Stimulated activated effector memory CD8-positive, alpha-beta T cell treated with anti-CD3 and anti-CD28 coated beads, Interleukin-12 subunit alpha, Interleukin-12 subunit beta, amount 100 ng/mL, for 72 hours (primary cell): Measurements from ENCODE around the gene NEURL1B.

Experiments used
- ATAC-seq: fragments of 150-1000 bp; cut with Tn5 transposase; 2 replicates; pipeline ENCODE4 v1.10.0; 2021
- DNase-seq, 2 donors: peaks; one replicate each; pipeline ENCODE4 v3.0.0; 2021 to 2022; ENCODE audit warnings: low spot score in 2 of 2
- H3K27ac Mint-ChIP-seq: one replicate; pipeline ENCODE4 v1.8.0; 2022; ENCODE audit warnings: mild to moderate bottlenecking, mixed read lengths
- H3K36me3 Mint-ChIP-seq: one replicate; pipeline ENCODE4 v1.8.0; 2022; ENCODE audit warnings: mild to moderate bottlenecking, mixed read lengths
- H3K4me1 Mint-ChIP-seq: one replicate; pipeline ENCODE4 v1.8.0; 2022; ENCODE audit warnings: mixed read lengths
- H3K4me3 Mint-ChIP-seq: one replicate; pipeline ENCODE4 v1.8.0; 2022; ENCODE audit warnings: mild to moderate bottlenecking, mixed read lengths
- H3K9me3 Mint-ChIP-seq: one replicate; pipeline ENCODE4 v1.8.0; 2022; ENCODE audit warnings: mixed read lengths

Gene NEURL1B

GRCh38 chr5:172686111-172686510, 45.0 kb downstream of the NEURL1B start:
- DNase-seq: no peak
- no peaks in the 10 kb centered on the region for H3K9me3 Mint-ChIP-seq
- H3K36me3 Mint-ChIP-seq: no peaks in the 10 kb centered on the region
- H3K4me3 Mint-ChIP-seq: no peak overlapping the region
- peaks cover 30% of the 10 kb centered on the region for H3K4me1 Mint-ChIP-seq
- ATAC-seq: no peak
- H3K27ac Mint-ChIP-seq: no peak overlapping the region

- peaks cover 30% of the 10 kb centered on the region for H3K4me1 Mint-ChIP-seq
- DNase-seq (no peak), ATAC-seq (no peak)
- no peak overlapping the region for H3K27ac Mint-ChIP-seq
- H3K9me3 Mint-ChIP-seq: no peaks in the 10 kb centered on the region
- H3K4me3 Mint-ChIP-seq: no peak overlapping the region
- no peaks in the 10 kb centered on the region for H3K36me3 Mint-ChIP-seq
Measured at GRCh38 chr5:172686539-172687390, 45.7 kb downstream of the NEURL1B start.

GRCh38 chr5:172687940-172688339, 46.9 kb downstream of the NEURL1B start:
- Mint-ChIP-seq H3K4me3 (no peak overlapping the region), H3K36me3 (no peaks in the 10 kb centered on the region), H3K9me3 (no peaks in the 10 kb centered on the region), H3K27ac (peak overlapping the region; percentile 64), H3K4me1 (peaks cover 26% of the 10 kb centered on the region)
- DNase-seq: no peak
- no peak for ATAC-seq

DNA sequence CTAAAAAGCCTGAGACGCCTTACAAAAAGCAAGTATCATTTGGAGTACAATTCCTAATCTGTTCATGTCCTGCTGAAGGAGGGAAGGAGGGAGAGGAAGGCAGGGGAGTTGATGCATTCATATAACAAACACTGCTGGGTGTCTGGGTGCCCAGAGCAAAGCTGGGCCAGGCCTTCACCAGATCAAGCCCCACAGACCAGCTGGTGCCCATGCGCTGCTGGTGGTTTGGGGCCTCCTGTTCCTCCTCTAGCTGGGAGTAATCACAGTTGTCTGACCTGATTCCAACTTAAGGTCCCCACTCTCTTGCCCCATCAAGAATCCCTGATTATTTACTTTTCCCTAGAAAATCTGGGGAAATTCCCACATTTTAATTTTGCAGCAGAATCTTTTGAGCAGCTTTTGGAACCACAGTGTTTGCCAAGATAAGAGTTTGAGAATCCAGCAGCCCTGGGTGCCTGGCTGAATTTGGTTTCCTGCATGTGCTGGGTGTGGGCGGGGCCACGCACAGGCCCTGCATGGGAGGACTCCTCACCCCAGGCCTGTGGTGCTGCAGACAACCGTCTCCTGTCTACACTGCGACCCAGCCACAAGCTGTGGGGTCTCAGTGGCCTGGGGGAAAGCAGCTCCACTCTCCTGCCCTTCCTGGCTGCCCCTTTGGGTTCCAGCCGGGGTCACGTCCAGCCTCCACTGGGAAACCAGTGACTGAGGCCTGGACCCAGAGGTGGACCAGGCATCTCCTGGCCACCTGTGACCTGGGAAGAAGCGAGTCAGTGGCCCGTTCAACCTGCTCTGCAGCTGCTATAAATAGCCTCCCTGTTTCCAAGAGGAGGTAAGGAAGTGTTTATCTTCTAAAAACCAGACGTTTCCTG, 47.5 kb downstream of the NEURL1B start:
- Mint-ChIP-seq H3K9me3 (no peaks in the 10 kb centered on the region), H3K36me3 (no peaks in the 10 kb centered on the region), H3K4me1 (peaks cover 24% of the 10 kb centered on the region), H3K27ac (peak overlapping the region; percentile 64), H3K4me3 (peak overlapping the region; percentile 11)
- ATAC-seq (peak; percentile 61), DNase-seq (no peak)

DNA sequence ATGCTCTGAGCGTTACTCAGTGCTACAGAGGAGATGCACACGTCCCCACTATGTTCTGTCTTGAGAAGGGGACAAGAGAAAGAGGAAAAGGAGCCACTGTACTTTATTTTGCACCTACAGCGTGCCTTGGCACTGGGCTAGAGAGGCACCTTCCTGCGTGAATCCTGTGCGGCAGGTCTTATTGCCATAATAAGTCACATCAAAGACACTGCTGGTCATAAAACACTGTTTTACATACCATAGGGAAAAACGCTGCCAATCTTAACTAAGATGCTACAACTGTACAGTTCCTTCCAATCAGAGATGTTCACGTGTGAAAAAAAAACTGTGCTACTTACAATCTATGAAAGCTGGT, 48.1 kb downstream of the NEURL1B start:
- no peak for DNase-seq
- H3K27ac Mint-ChIP-seq: peak overlapping the region; percentile 32
- peaks cover 24% of the 10 kb centered on the region for H3K4me1 Mint-ChIP-seq

DNA sequence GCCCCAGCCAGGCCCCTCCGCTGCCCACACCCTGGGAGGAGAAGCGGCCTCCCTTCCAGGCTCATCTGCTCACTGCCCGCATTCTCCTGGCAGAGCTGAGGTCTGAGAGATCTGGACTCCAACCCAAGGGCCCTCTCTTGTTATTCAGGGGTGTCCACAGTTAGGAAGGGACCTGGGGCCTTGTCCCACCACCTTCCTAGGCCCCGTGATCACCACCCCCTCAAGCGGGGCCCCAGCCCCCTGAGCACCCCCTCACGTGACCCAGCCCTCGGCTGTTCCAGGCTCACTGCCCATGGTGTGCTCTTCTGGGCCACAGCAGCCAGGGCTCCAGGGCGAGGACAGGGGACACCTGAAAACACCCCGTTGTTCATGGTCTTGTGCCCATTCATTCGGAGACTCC, 48.7 kb downstream of the NEURL1B start:
- no peaks in the 10 kb centered on the region for H3K36me3 Mint-ChIP-seq
- peak overlapping the region; percentile 32 for H3K4me3 Mint-ChIP-seq
- DNase-seq (no peak), ATAC-seq (peak; percentile 39)
- peaks cover 24% of the 10 kb centered on the region for H3K4me1 Mint-ChIP-seq
- peak overlapping the region; percentile 48 for H3K27ac Mint-ChIP-seq
- H3K9me3 Mint-ChIP-seq: no peaks in the 10 kb centered on the region

More for the DNA sequence above, 48.1 kb downstream of the NEURL1B start:
- ATAC-seq: no peak
- Mint-ChIP-seq H3K4me3 (peak overlapping the region; percentile 11), H3K9me3 (no peaks in the 10 kb centered on the region), H3K36me3 (no peaks in the 10 kb centered on the region)

DNA sequence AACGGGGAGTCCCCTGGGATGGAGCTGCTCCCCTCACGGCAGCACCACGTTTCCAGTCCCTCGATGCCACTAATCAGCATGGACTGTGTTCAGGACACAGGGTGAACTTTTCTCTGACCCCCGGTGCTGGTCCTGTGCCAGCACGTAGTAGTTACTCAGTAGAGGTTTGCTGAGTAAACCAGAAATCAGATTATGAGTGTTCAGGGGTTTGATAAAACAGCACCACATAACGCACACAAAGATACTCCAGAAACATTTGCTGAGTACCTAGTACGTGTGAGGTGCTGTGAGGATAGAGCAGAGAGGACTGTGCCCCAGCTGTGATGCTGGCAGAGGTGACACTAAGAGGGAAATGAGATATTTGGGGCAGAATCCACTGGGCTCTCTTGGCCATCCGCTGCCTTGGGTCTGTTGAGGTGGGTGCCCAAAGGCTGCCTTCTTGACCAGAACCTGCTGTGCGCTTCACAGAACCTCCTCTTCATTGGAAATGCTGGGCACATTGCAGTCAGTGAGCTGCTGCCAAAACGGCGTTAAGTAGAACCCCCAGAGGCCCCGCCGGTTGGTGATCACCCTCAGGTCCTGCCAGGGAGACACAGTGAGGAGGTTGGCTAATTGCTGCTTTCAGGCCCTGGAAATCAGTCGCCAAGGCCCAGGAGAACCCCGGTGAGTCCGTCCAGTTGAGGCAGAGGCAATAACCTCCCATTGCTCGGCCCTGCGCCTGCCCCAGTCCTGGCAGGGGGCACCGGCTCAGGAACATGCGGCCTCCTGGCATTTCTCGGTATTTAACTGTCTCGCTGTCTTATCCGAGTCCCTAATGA, 49.4 kb downstream of the NEURL1B start:
- Mint-ChIP-seq H3K4me1 (peaks cover 24% of the 10 kb centered on the region), H3K4me3 (peak overlapping the region; percentile 32), H3K9me3 (no peaks in the 10 kb centered on the region), H3K36me3 (no peaks in the 10 kb centered on the region), H3K27ac (peak overlapping the region; percentile 74)
- DNase-seq (peak in 1 of 2 donors; percentile 62), ATAC-seq (peak; percentile 94)

DNA sequence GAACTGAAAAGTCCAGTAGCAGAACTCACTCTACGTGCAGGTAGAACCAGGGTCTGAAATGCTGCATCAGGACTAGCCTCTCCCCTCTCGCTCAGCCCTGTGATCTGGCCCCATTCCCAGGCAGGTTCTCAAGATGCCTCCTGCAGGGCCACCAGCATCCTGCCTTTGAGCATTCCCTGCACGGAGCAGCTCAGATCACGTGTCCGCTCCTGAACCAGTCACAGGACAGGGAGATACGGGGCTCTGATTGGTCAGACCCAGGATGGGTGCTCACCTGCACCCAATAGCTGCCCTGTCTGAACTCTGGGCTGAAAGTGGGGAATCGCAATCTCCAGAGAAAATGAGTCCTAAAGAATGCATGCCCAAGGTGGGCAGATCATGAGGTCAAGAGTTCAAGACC, 50.8 kb downstream of the NEURL1B start:
- Mint-ChIP-seq H3K27ac (no peak overlapping the region), H3K4me3 (no peak overlapping the region), H3K4me1 (peaks cover 27% of the 10 kb centered on the region), H3K36me3 (no peaks in the 10 kb centered on the region), H3K9me3 (no peaks in the 10 kb centered on the region)
- ATAC-seq: no peak
- DNase-seq: no peak

GRCh38 chr5:172692451-172692850, 51.4 kb downstream of the NEURL1B start:
- no peak for ATAC-seq
- no peak for DNase-seq
- Mint-ChIP-seq H3K27ac (no peak overlapping the region), H3K4me3 (no peak overlapping the region), H3K36me3 (no peaks in the 10 kb centered on the region), H3K9me3 (no peaks in the 10 kb centered on the region), H3K4me1 (peaks cover 32% of the 10 kb centered on the region)

DNA sequence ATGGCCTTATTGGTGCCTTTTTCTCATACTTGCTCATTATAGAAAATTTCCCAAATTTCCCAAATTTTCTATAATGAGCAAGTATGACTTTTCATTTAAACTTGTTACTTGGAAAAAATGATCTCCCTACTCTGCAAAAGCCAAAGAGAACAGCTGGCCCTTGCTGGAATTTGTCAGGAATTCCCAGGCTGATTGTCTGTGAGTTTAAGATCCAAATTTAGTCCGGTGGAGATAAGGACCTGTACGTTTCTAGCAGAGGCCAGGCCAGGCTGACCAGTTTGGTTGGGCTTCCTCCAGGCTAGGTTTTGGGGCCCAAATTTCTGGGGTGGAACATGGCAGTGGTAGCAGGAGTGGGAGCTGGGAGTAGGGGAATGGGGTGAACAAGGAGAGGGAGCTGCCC, 51.9 kb downstream of the NEURL1B start:
- Mint-ChIP-seq H3K4me3 (no peak overlapping the region), H3K36me3 (no peaks in the 10 kb centered on the region), H3K9me3 (no peaks in the 10 kb centered on the region), H3K27ac (peak overlapping the region; percentile 15), H3K4me1 (peaks cover 37% of the 10 kb centered on the region)
- ATAC-seq (no peak), DNase-seq (no peak)

GRCh38 chr5:172694061-172694460, 53.0 kb downstream of the NEURL1B start:
- DNase-seq: no peak
- Mint-ChIP-seq H3K4me3 (no peak overlapping the region), H3K36me3 (no peaks in the 10 kb centered on the region), H3K4me1 (peaks cover 27% of the 10 kb centered on the region), H3K9me3 (no peaks in the 10 kb centered on the region), H3K27ac (peak overlapping the region; percentile 15)
- ATAC-seq: no peak

DNA sequence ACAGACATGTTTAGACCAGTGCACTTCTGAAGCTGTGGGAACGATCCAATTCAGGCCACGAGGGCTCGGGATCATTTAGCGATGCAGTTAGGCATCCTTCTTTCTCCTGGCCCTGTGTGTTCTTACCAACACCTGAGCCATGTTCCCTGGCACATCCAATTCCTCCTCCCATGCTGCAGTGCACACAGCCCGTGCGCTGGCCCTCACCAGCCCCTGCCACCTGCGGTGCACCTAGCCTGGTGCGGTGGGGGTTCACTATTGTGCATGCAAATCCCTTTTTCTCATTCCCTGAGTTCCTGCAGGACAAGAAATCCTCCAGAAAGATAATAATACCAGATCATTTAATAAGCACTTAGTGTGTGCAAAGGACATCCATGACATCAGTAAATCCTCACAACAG, 53.5 kb downstream of the NEURL1B start:
- DNase-seq (no peak), ATAC-seq (no peak)
- H3K27ac Mint-ChIP-seq: peak overlapping the region; percentile 15
- peaks cover 22% of the 10 kb centered on the region for H3K4me1 Mint-ChIP-seq
- no peaks in the 10 kb centered on the region for H3K9me3 Mint-ChIP-seq
- H3K4me3 Mint-ChIP-seq: no peak overlapping the region
- no peaks in the 10 kb centered on the region for H3K36me3 Mint-ChIP-seq

DNA sequence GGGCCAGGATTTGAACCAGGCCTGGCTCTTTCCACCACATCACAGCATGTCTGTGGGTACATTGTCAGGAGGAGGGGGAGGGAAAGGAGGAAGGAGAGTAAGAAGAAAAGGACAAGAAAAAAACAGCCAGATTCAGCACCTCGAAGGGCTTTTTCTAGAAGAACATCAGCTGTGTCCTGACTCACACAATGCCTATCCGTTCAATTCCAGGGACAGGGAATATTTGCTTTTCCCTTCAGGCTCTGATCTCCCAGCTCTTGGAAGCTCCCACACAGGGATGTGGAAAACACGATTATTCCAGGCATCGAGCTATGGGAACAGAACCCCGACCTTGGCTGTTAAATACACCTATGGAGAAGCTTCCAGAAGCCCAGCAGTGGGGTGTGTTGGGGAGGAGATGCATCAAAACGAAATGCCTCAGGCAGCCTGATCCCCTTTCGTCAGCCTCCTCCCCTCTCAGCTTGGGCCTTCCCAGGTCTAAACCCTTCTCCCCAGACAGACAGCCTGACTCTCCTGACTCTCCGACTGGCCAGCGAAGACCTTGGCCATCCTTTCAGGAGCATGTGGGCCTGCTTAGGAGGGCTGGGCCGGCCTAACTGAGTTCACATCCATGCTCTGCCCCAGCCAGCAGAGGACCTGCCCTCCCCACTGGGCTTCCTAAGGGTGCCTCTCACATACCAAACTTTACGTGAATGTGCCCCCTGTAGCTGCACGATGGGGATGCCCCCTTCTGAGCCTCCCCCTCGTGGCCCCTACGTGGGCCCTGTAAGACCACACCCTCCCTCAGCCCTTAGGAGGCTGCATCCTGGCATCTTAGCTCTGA, 54.4 kb downstream of the NEURL1B start:
- DNase-seq (no peak), ATAC-seq (no peak)
- Mint-ChIP-seq H3K9me3 (no peaks in the 10 kb centered on the region), H3K4me3 (no peak overlapping the region), H3K27ac (peak overlapping the region; percentile 45), H3K4me1 (peaks cover 14% of the 10 kb centered on the region), H3K36me3 (no peaks in the 10 kb centered on the region)

DNA sequence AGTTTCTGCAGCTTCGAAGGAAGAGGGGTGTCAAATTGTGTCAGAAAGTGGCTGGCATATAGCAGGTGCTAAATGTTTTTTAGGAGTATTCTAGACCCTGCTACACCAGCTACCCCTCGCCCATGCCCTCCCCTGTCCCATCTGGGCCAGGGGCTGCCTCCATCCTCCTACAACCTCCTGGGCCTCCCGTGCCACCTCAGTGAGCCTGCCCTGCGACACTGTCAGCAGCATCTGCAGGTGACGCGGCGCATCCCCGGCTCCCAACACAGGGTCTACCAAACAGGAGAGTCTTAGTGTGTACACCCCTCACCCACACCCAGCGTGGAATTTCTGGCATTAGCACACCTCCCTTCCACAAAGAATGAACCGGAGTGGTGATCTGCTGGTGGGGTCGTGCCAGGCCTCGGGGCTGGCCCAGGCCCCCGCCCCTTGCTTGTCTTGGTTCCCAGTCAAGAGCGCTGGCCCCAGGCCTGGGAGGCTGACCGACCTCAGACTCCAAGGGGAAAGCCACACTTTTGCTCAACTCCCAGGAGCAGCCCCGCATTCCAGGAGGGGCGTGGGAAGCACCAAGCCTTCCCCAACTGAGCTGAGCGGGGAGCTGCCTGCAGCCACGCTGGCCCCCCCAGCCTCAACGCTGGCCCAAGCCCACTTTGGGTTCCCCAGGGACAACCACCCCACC, 55.2 kb downstream of the NEURL1B start:
- Mint-ChIP-seq H3K36me3 (no peaks in the 10 kb centered on the region), H3K9me3 (no peaks in the 10 kb centered on the region), H3K4me3 (peak overlapping the region; percentile 88), H3K4me1 (peaks cover 19% of the 10 kb centered on the region), H3K27ac (peak overlapping the region; percentile 45)
- DNase-seq (no peak), ATAC-seq (no peak)
